HFF-Myc (cell line): ENCODE results near the gene LCN10.

Experiments used
- DNase-seq: peaks from one replicate; pipeline ENCODE4 v3.0.0-alpha.2; 2011; ENCODE audit warnings: low read depth; ENCODE audit errors: extremely low read depth
- H3K4me3 ChIP-seq: replicated peaks from 2 replicates; pipeline ENCODE4 v1.5.1; 2011; ENCODE audit warnings: low read depth, mild to moderate bottlenecking, control low read depth, low read length
- CTCF ChIP-seq: IDR thresholded peaks from 2 replicates; pipeline ENCODE4 v1.5.1; 2012; ENCODE audit warnings: mild to moderate bottlenecking, low read depth, low read length, control low read depth; ENCODE audit errors: missing control alignments

LCN10 gene

GRCh38 chr9:136690806-136691261 lies 51.9 kb downstream of the LCN10 start:
- no peak overlapping the region for H3K4me3 ChIP-seq
- no peak for DNase-seq
- TF ChIP-seq CTCF: no peak

- TF ChIP-seq CTCF: no peak
- DNase-seq: no peak
- H3K4me3 ChIP-seq: no peak overlapping the region
These were observed 52.5 kb downstream of the LCN10 start for GRCh38 chr9:136690104-136690805.

- H3K4me3 ChIP-seq: no peak overlapping the region
- no peak for TF ChIP-seq CTCF
- no peak for DNase-seq
These were observed 53.7 kb downstream of the LCN10 start for GRCh38 chr9:136689108-136689460.

- DNase-seq: no peak
- no peak overlapping the region for H3K4me3 ChIP-seq
- TF ChIP-seq CTCF: no peak
These were observed 54.2 kb downstream of the LCN10 start for GRCh38 chr9:136688274-136689107.
